GM23338 (cell line): ENCODE data around the gene RPL39L. TPM values are rescaled to one million over a fixed set of nuclear protein-coding genes. Genes with fewer than 3 reads are reported as not detected.

Source experiments
- ATAC-seq: fragments of 200-7000 bp; cut with Tn5 transposase; 3 replicates; pipeline ENCODE4 v1.9.1; 2020
- DNase-seq: peaks from one replicate; pipeline ENCODE4 v3.0.0-alpha.2; 2015; ENCODE audit warnings: low spot score
- H2AFZ ChIP-seq: fragments of 200-600 bp; sonication (generic); 2 replicates; pipeline ENCODE4 v1.8.0; 2016; ENCODE audit warnings: antibody characterized with exemption, mild to moderate bottlenecking, moderate library complexity
- H3F3A ChIP-seq: fragments of 200-600 bp; sonication (generic); replicated peaks from 2 replicates; pipeline ENCODE4 v1.8.0; 2017; ENCODE audit warnings: antibody characterized with exemption, mixed run types, low read depth
- H3K27ac ChIP-seq: fragments of 200-600 bp; sonication (generic); 2 replicates; pipeline ENCODE4 v1.6.1; 2016; ENCODE audit warnings: low read depth
- H3K27me3 ChIP-seq: fragments of 200-600 bp; sonication (generic); 2 replicates; pipeline ENCODE4 v1.8.0; 2016; ENCODE audit warnings: mild to moderate bottlenecking, mixed run types, moderate library complexity; ENCODE audit not compliant: insufficient read depth
- H3K36me3 ChIP-seq: fragments of 200-600 bp; sonication (generic); 2 replicates; pipeline ENCODE4 v1.8.0; 2016; ENCODE audit warnings: mild to moderate bottlenecking; ENCODE audit not compliant: insufficient read depth
- H3K4me1 ChIP-seq: fragments of 200-600 bp; sonication (generic); 2 replicates; pipeline ENCODE4 v1.8.0; 2016; ENCODE audit warnings: mild to moderate bottlenecking, moderate library complexity; ENCODE audit not compliant: insufficient read depth
- H3K4me2 ChIP-seq: fragments of 200-600 bp; sonication (generic); 2 replicates; pipeline ENCODE4 v1.7.1; 2017; ENCODE audit warnings: mixed run types
- H3K4me3 ChIP-seq: fragments of 200-600 bp; sonication (generic); 2 replicates; pipeline ENCODE4 v1.6.1; 2016; ENCODE audit warnings: mixed run types
- H3K79me2 ChIP-seq: fragments of 200-600 bp; sonication (generic); replicated peaks from 2 replicates; pipeline ENCODE4 v1.8.0; 2017; ENCODE audit warnings: mild to moderate bottlenecking; ENCODE audit not compliant: insufficient read depth
- H3K9me2 ChIP-seq: fragments of 200-600 bp; sonication (generic); 2 replicates; pipeline ENCODE4 v1.8.0; 2017; ENCODE audit not compliant: insufficient read depth
- H4K20me1 ChIP-seq: fragments of 200-600 bp; sonication (generic); replicated peaks from 2 replicates; pipeline ENCODE4 v1.8.0; 2017; ENCODE audit warnings: mild to moderate bottlenecking; ENCODE audit not compliant: insufficient read depth
- H3K27ac Mint-ChIP-seq: 2 replicates; pipeline ENCODE4 v1.8.0; 2020; ENCODE audit warnings: inconsistent platforms, mild to moderate bottlenecking, moderate library complexity, mixed read lengths
- H3K27me3 Mint-ChIP-seq: 3 replicates; pipeline ENCODE4 v1.8.0; 2022; ENCODE audit warnings: low read depth, mild to moderate bottlenecking, moderate library complexity, mixed read lengths, inconsistent platforms; ENCODE audit not compliant: insufficient read depth, poor library complexity
- H3K36me3 Mint-ChIP-seq: 3 replicates; pipeline ENCODE4 v1.8.0; 2021; ENCODE audit warnings: low read depth, mild to moderate bottlenecking, inconsistent platforms, moderate library complexity, mixed read lengths
- H3K4me1 Mint-ChIP-seq: 3 replicates; pipeline ENCODE4 v1.8.0; 2020; ENCODE audit warnings: mild to moderate bottlenecking, inconsistent platforms, mixed read lengths
- H3K4me3 Mint-ChIP-seq: 3 replicates; pipeline ENCODE4 v1.8.0; 2021; ENCODE audit warnings: moderate library complexity, mild to moderate bottlenecking, inconsistent platforms, mixed read lengths
- H3K9me3 Mint-ChIP-seq: 3 replicates; pipeline ENCODE4 v1.8.0; 2020; ENCODE audit warnings: moderate library complexity, mild to moderate bottlenecking, inconsistent platforms, mixed read lengths
- CREB1 ChIP-seq: fragments of 250-450 bp; sonication (Bioruptor Pico); IDR thresholded peaks from 2 replicates; pipeline ENCODE4 v1.5.0; 2020; ENCODE audit warnings: low read depth, mild to moderate bottlenecking, moderate library complexity
- CTCF ChIP-seq, 2 experiments: fragments of 200-600 bp in 1 of 2; sonication (generic) in 1 of 2; conservative IDR thresholded peaks; 2 replicates each; pipeline versions ENCODE4 v1.5.1 to v1.6.1; 2016 to 2017; ENCODE audit warnings: antibody characterized with exemption in 2 of 2, low read depth in 2 of 2, mild to moderate bottlenecking in 2 of 2, moderate library complexity in 1 of 2
- EZH2 ChIP-seq: fragments of 200-600 bp; sonication (generic); IDR thresholded peaks from one replicate; pipeline ENCODE4 v1.8.0; 2017; ENCODE audit warnings: antibody characterized with exemption, mild to moderate bottlenecking, low read depth; ENCODE audit not compliant: unreplicated experiment
- JUNB ChIP-seq: IDR thresholded peaks from one replicate; pipeline ENCODE4 v1.6.1; 2016; ENCODE audit warnings: antibody characterized with exemption; ENCODE audit not compliant: unreplicated experiment
- NANOG ChIP-seq: IDR thresholded peaks from 2 replicates; pipeline ENCODE4 v1.6.1; 2016; ENCODE audit warnings: antibody characterized with exemption, borderline replicate concordance
- POLR2AphosphoS5 ChIP-seq: IDR thresholded peaks from 2 replicates; pipeline ENCODE4 v1.6.1; 2016; ENCODE audit warnings: antibody characterized with exemption, low read depth
- STAT1 ChIP-seq: IDR thresholded peaks from one replicate; pipeline ENCODE4 v1.6.1; 2016; ENCODE audit warnings: antibody characterized with exemption; ENCODE audit not compliant: unreplicated experiment
- ZNF331 ChIP-seq: fragments of 250-450 bp; sonication (Bioruptor Pico); IDR thresholded peaks from 2 replicates; pipeline ENCODE4 v1.5.0; 2020; ENCODE audit warnings: low read depth, mild to moderate bottlenecking, moderate library complexity
- polyA plus RNA-seq: library from polyadenylated mRNA; unstranded; fragments of >200 nt; fragmentation: Nextera tagmentation; extraction: Ambion mirVana; gene quantifications from 2 replicates; pipeline ENCODE4 v1.2.1, GENCODE V29; 2016
- total RNA-seq: library from RNA; depleted of rRNA; stranded (reverse); fragments of >200 nt; shearing (Covaris generic); gene quantifications from 2 replicates; pipeline ENCODE4 v1.2.3, GENCODE V29; 2014
- TF ChIP-seq, protein P1 (sequence below): IDR thresholded peaks from 2 replicates; pipeline ENCODE4 v1.6.1; 2016; ENCODE audit warnings: antibody characterized with exemption
- TF ChIP-seq, protein P2 (sequence below): fragments of 250-450 bp; sonication (Bioruptor Pico); IDR thresholded peaks from 2 replicates; pipeline ENCODE4 v1.5.0; 2020; ENCODE audit warnings: mild to moderate bottlenecking, moderate library complexity

RPL39L gene
- total and polyA plus RNA-seq, 2 experiments from 2014 or later, result 70.6 to 155 TPM

- TF ChIP-seq CTCF (conservative IDR thresholded peaks at IDR 0.05; ENCODE audit: low read depth in 2 of 2) (peak in 1 of 2 experiments; percentile 18; a peak in 2 of 4 replicates), CREB1 (no peak), STAT1 (no peak), ZNF331 (CRISPR knock-in tag) (no peak)
- TF ChIP-seq, protein P1, sequence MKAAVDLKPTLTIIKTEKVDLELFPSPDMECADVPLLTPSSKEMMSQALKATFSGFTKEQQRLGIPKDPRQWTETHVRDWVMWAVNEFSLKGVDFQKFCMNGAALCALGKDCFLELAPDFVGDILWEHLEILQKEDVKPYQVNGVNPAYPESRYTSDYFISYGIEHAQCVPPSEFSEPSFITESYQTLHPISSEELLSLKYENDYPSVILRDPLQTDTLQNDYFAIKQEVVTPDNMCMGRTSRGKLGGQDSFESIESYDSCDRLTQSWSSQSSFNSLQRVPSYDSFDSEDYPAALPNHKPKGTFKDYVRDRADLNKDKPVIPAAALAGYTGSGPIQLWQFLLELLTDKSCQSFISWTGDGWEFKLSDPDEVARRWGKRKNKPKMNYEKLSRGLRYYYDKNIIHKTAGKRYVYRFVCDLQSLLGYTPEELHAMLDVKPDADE, result no peak
Measured at GRCh38 chr3:187161556-187161955, 22.3 kb upstream of the RPL39L start (continued).

- Histone ChIP-seq H3K27me3 (no peaks in the 10 kb centered on the region), H3K4me2 (peak overlapping the region; percentile 31; the same call in 1 of the 2 replicates), H3K9me2 (peaks cover 4% of the 10 kb centered on the region; the same call in 1 of the 2 replicates), H3F3A (no peaks in the 10 kb centered on the region), H4K20me1 (no peaks in the 10 kb centered on the region; the same call in 1 of the 2 replicates), H3K4me3 (no peak overlapping the region), H2AFZ (no peak overlapping the region), H3K27ac (no peak overlapping the region), H3K4me1 (peaks cover 6% of the 10 kb centered on the region), H3K79me2 (peaks cover 58% of the 10 kb centered on the region), H3K36me3 (peaks cover 17% of the 10 kb centered on the region; the same call in 1 of the 2 replicates)
- ATAC-seq (peak; percentile 44; the same call in 2 of the 3 replicates), DNase-seq (peak; percentile 58)
- no peak overlapping the region for H3K4me3 Mint-ChIP-seq
- H3K27ac Mint-ChIP-seq, result no peak overlapping the region
- H3K9me3 Mint-ChIP-seq, result peaks cover 27% of the 10 kb centered on the region
- peaks cover 2% of the 10 kb centered on the region for H3K27me3 Mint-ChIP-seq
- peaks cover 20% of the 10 kb centered on the region for H3K36me3 Mint-ChIP-seq
- no peaks in the 10 kb centered on the region for H3K4me1 Mint-ChIP-seq
- TF ChIP-seq, protein P2, sequence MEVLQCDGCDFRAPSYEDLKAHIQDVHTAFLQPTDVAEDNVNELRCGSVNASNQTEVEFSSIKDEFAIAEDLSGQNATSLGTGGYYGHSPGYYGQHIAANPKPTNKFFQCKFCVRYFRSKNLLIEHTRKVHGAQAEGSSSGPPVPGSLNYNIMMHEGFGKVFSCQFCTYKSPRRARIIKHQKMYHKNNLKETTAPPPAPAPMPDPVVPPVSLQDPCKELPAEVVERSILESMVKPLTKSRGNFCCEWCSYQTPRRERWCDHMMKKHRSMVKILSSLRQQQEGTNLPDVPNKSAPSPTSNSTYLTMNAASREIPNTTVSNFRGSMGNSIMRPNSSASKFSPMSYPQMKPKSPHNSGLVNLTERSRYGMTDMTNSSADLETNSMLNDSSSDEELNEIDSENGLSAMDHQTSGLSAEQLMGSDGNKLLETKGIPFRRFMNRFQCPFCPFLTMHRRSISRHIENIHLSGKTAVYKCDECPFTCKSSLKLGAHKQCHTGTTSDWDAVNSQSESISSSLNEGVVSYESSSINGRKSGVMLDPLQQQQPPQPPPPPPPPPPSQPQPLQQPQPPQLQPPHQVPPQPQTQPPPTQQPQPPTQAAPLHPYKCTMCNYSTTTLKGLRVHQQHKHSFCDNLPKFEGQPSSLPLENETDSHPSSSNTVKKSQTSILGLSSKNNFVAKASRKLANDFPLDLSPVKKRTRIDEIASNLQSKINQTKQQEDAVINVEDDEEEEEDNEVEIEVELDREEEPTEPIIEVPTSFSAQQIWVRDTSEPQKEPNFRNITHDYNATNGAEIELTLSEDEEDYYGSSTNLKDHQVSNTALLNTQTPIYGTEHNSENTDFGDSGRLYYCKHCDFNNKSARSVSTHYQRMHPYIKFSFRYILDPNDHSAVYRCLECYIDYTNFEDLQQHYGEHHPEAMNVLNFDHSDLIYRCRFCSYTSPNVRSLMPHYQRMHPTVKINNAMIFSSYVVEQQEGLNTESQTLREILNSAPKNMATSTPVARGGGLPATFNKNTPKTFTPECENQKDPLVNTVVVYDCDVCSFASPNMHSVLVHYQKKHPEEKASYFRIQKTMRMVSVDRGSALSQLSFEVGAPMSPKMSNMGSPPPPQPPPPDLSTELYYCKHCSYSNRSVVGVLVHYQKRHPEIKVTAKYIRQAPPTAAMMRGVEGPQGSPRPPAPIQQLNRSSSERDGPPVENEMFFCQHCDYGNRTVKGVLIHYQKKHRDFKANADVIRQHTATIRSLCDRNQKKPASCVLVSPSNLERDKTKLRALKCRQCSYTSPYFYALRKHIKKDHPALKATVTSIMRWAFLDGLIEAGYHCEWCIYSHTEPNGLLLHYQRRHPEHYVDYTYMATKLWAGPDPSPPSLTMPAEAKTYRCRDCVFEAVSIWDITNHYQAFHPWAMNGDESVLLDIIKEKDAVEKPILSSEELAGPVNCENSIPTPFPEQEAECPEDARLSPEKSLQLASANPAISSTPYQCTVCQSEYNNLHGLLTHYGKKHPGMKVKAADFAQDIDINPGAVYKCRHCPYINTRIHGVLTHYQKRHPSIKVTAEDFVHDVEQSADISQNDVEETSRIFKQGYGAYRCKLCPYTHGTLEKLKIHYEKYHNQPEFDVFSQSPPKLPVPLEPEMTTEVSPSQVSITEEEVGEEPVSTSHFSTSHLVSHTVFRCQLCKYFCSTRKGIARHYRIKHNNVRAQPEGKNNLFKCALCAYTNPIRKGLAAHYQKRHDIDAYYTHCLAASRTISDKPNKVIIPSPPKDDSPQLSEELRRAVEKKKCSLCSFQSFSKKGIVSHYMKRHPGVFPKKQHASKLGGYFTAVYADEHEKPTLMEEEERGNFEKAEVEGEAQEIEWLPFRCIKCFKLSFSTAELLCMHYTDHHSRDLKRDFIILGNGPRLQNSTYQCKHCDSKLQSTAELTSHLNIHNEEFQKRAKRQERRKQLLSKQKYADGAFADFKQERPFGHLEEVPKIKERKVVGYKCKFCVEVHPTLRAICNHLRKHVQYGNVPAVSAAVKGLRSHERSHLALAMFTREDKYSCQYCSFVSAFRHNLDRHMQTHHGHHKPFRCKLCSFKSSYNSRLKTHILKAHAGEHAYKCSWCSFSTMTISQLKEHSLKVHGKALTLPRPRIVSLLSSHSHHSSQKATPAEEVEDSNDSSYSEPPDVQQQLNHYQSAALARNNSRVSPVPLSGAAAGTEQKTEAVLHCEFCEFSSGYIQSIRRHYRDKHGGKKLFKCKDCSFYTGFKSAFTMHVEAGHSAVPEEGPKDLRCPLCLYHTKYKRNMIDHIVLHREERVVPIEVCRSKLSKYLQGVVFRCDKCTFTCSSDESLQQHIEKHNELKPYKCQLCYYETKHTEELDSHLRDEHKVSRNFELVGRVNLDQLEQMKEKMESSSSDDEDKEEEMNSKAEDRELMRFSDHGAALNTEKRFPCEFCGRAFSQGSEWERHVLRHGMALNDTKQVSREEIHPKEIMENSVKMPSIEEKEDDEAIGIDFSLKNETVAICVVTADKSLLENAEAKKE (CRISPR knock-in tag), result no peak
- TF ChIP-seq, protein P1, result no peak
- TF ChIP-seq STAT1 (no peak), EZH2 (no peak), CTCF (conservative IDR thresholded peaks at IDR 0.05; ENCODE audit: low read depth in 2 of 2) (peak; percentile 62 to 73), POLR2AphosphoS5 (no peak), JUNB (no peak), NANOG (no peak)
Measured at GRCh38 chr3:187150599-187150998, 11.3 kb upstream of the RPL39L start.
